HepG2 (cell line): ENCODE measurements around the gene HEPHL1. TPM values are rescaled to one million over a fixed set of nuclear protein-coding genes. Genes with fewer than 3 reads are reported as not detected.

Experiments
- CBFB ChIP-seq: sonication (generic); formaldehyde crosslinking; IDR thresholded peaks from 2 replicates; pipeline ENCODE4 v1.4.0; 2020; ENCODE audit warnings: missing genetic modification reagents
- GABPA ChIP-seq, 2 experiments: IDR thresholded peaks; 2 replicates each; pipeline ENCODE4 v1.6.1; 2011 to 2016; ENCODE audit warnings: low read depth in 2 of 2, low read length in 1 of 2, missing biosample characterization in 1 of 2, missing genetic modification characterization in 1 of 2
- GTF2F1 ChIP-seq: fragments of 150-350 bp; IDR thresholded peaks from 2 replicates; pipeline ENCODE4 v1.6.1; 2014; ENCODE audit warnings: low read length
- HNRNPH1 ChIP-seq: fragments of 200-400 bp; formaldehyde crosslinking; optimal IDR thresholded peaks from 2 replicates; pipeline ENCODE3; 2017; ENCODE audit warnings: mild to moderate bottlenecking, low read depth, low read length
- HOXA7 ChIP-seq: sonication (generic); formaldehyde crosslinking; IDR thresholded peaks from 2 replicates; pipeline ENCODE4 v1.8.1; 2022; ENCODE audit warnings: mild to moderate bottlenecking, missing genetic modification reagents, moderate library complexity
- ONECUT2 ChIP-seq: sonication (generic); formaldehyde crosslinking; IDR thresholded peaks from 2 replicates; pipeline ENCODE4 v1.4.0; 2020; ENCODE audit warnings: missing genetic modification reagents
- PCBP1 ChIP-seq: fragments of 200-400 bp; formaldehyde crosslinking; IDR thresholded peaks from 2 replicates; pipeline ENCODE4 v1.6.1; 2017; ENCODE audit warnings: mild to moderate bottlenecking, low read depth, low read length, borderline replicate concordance
- RAD51 ChIP-seq: fragments of 450-650 bp; IDR thresholded peaks from 2 replicates; pipeline ENCODE4 v1.6.1; 2016; ENCODE audit warnings: borderline replicate concordance
- TCF12 ChIP-seq, 2 experiments: fragments of 450-650 bp in 1 of 2; sonication (generic) in 1 of 2; formaldehyde crosslinking in 1 of 2; IDR thresholded peaks; 2 replicates each; pipeline versions ENCODE4 v1.6.1 to v1.8.0; 2017 to 2022; ENCODE audit warnings: antibody characterized with exemption in 1 of 2, mild to moderate bottlenecking in 1 of 2, missing genetic modification reagents in 1 of 2, moderate library complexity in 1 of 2
- ZBTB20 ChIP-seq: sonication (generic); formaldehyde crosslinking; IDR thresholded peaks from 2 replicates; pipeline ENCODE4 v1.8.1; 2023; ENCODE audit warnings: missing genetic modification reagents, low read depth, mild to moderate bottlenecking, borderline replicate concordance
- ZFP1 ChIP-seq: IDR thresholded peaks from 2 replicates; pipeline ENCODE4 v1.6.1; 2016
- ZNF142 ChIP-seq: sonication (generic); formaldehyde crosslinking; IDR thresholded peaks from 2 replicates; pipeline ENCODE4 v1.4.0; 2020; ENCODE audit warnings: missing genetic modification reagents
- ZNF367 ChIP-seq: sonication (generic); formaldehyde crosslinking; IDR thresholded peaks from 2 replicates; pipeline ENCODE4 v1.4.0; 2020; ENCODE audit warnings: missing genetic modification reagents, borderline replicate concordance
- ZNF614 ChIP-seq: IDR thresholded peaks from 2 replicates; pipeline ENCODE4 v1.6.1; 2018; ENCODE audit warnings: missing biosample characterization, missing genetic modification reagents, inconsistent platforms, borderline replicate concordance
- ZSCAN21 ChIP-seq: sonication (generic); formaldehyde crosslinking; IDR thresholded peaks from 2 replicates; pipeline ENCODE4 v1.8.0; 2022; ENCODE audit warnings: mild to moderate bottlenecking, missing genetic modification reagents, moderate library complexity, borderline replicate concordance
- polyA plus RNA-seq, 8 experiments: library from polyadenylated mRNA; depleted of rRNA in 3 of 8; stranded (reverse) in 7 of 8; unstranded in 1 of 8; fragments of >200 nt; fragmentation: Illumina TruSeq in 4 of 8; extraction: Trizol in 4 of 8; gene quantifications; 2 replicates each; pipeline versions ENCODE4 v1.2.1 to v1.2.3, GENCODE V29; 2011 to 2016; ENCODE audit warnings: low read depth in 4 of 8, missing spikeins in 1 of 8, mixed read lengths in 1 of 8; ENCODE audit not compliant: insufficient read depth in 1 of 8
- total RNA-seq, 5 experiments: library from RNA; depleted of rRNA; stranded (reverse); fragments of >200 nt; fragmentation: Illumina TruSeq; extraction: Trizol; gene quantifications; 2 replicates each; pipeline ENCODE4 v1.2.3, GENCODE V29; 2016; ENCODE audit warnings: low read depth in 1 of 5
- TF ChIP-seq, protein P1 (sequence below): sonication (generic); formaldehyde crosslinking; IDR thresholded peaks from 2 replicates; pipeline ENCODE4; 2020; ENCODE audit warnings: missing genetic modification reagents, mild to moderate bottlenecking, borderline replicate concordance
- TF ChIP-seq, protein P2 (sequence below): sonication (generic); formaldehyde crosslinking; conservative IDR thresholded peaks from 2 replicates; pipeline ENCODE4 v1.8.0; 2022; ENCODE audit warnings: mild to moderate bottlenecking, moderate library complexity, missing genetic modification reagents

Gene HEPHL1
- total and polyA plus RNA-seq, 2 of the 13 experiments (the other 11 are each of a cell fraction or from before 2014, with no cell fraction given): 0.04 to 0.05 TPM

DNA sequence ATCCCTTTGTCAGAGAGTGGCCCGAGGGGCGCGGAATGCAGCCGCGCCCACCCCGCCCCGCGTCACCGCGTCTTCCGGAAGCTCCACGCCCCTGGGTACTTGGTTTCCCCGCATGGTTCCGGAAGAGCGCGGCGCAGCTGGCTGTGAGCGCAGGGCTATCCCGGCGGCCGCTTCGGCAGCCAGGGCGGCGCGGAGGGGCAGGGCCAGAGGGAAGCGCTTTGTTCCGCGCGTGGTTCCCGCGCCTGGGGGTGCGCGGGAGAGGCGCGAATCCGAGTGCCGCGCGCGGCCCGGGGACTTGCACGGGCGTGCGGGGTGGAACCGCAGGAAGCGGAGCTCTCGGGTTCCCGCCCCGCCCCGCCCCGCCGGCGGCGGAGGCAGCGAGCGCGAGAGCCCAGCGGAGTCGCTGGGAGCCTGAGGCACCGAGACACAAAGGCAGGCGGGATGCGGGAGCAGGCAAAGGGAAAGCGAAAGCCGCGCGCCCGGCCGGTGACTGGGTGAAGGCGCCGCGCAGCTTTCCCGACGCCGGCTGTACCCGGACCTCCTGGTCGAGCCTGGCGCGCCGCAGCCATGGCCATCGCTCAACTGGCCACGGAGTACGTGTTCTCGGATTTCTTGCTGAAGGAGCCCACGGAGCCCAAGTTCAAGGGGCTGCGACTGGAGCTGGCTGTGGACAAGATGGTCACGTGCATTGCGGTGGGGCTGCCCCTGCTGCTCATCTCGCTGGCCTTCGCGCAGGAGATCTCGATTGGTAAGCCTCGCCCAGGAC lies 107.8 kb downstream of the HEPHL1 start, which contains the start of gene PANX1 (continued):
- TF ChIP-seq GTF2F1: no peak
- no peak for TF ChIP-seq ZNF614
- TF ChIP-seq, protein P1, sequence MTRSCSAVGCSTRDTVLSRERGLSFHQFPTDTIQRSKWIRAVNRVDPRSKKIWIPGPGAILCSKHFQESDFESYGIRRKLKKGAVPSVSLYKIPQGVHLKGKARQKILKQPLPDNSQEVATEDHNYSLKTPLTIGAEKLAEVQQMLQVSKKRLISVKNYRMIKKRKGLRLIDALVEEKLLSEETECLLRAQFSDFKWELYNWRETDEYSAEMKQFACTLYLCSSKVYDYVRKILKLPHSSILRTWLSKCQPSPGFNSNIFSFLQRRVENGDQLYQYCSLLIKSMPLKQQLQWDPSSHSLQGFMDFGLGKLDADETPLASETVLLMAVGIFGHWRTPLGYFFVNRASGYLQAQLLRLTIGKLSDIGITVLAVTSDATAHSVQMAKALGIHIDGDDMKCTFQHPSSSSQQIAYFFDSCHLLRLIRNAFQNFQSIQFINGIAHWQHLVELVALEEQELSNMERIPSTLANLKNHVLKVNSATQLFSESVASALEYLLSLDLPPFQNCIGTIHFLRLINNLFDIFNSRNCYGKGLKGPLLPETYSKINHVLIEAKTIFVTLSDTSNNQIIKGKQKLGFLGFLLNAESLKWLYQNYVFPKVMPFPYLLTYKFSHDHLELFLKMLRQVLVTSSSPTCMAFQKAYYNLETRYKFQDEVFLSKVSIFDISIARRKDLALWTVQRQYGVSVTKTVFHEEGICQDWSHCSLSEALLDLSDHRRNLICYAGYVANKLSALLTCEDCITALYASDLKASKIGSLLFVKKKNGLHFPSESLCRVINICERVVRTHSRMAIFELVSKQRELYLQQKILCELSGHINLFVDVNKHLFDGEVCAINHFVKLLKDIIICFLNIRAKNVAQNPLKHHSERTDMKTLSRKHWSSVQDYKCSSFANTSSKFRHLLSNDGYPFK (CRISPR knock-in tag): peak; percentile 40; the same call in 1 of the 2 replicates
- TF ChIP-seq TCF12 (IDR thresholded peaks at IDR 0.05): no peak
- TF ChIP-seq TCF12 (CRISPR knock-in tag; IDR thresholded peaks at IDR 0.05): peak; percentile 84; the same call in 1 of the 2 replicates
- TF ChIP-seq PCBP1: no peak
- peak; percentile 74 for TF ChIP-seq GABPA (IDR thresholded peaks at IDR 0.05; ENCODE audit: low read depth, low read length)
- TF ChIP-seq GABPA (CRISPR knock-in tag; IDR thresholded peaks at IDR 0.05; ENCODE audit: low read depth): peak; percentile 87
- TF ChIP-seq HNRNPH1: no peak
- no peak; the same call in none of the 2 replicates for TF ChIP-seq CBFB (CRISPR knock-in tag)
- TF ChIP-seq ZNF367 (CRISPR knock-in tag): no peak; the same call in 1 of the 2 replicates
- no peak for TF ChIP-seq ZFP1 (CRISPR knock-in tag)
- TF ChIP-seq, protein P2, sequence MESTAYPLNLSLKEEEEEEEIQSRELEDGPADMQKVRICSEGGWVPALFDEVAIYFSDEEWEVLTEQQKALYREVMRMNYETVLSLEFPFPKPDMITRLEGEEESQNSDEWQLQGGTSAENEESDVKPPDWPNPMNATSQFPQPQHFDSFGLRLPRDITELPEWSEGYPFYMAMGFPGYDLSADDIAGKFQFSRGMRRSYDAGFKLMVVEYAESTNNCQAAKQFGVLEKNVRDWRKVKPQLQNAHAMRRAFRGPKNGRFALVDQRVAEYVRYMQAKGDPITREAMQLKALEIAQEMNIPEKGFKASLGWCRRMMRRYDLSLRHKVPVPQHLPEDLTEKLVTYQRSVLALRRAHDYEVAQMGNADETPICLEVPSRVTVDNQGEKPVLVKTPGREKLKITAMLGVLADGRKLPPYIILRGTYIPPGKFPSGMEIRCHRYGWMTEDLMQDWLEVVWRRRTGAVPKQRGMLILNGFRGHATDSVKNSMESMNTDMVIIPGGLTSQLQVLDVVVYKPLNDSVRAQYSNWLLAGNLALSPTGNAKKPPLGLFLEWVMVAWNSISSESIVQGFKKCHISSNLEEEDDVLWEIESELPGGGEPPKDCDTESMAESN (CRISPR knock-in tag): peak; percentile 66
- TF ChIP-seq RAD51: no peak
- TF ChIP-seq ZNF142 (CRISPR knock-in tag): peak; percentile 90
- no peak for TF ChIP-seq HOXA7
- no peak for TF ChIP-seq ONECUT2 (CRISPR knock-in tag)
- no peak; the same call in 1 of the 2 replicates for TF ChIP-seq ZSCAN21 (CRISPR knock-in tag)
- TF ChIP-seq ZBTB20 (CRISPR knock-in tag): no peak
